Measurements from ENCODE around the gene CNTLN.
"Not testable (repeated sequence)": the region's sequence is repeated elsewhere in the genome, so short reads cannot be mapped to it uniquely, and the experiment has no call there.

The CNTLN gene

GRCh38 chr9:17339156-17339555, 204.3 kb downstream of the CNTLN start:
- H3K9ac ChIP-seq (ENCODE audit: low read depth in 1 of 2, low read length in 2 of 2) = no peak overlapping the region
- H3K36me3 ChIP-seq (ENCODE audit: control insufficient read depth in 1 of 2, insufficient read depth in 2 of 2, low read length in 2 of 2) = no peaks in the 10 kb centered on the region
- H3K4me3 ChIP-seq (ENCODE audit: low read depth in 1 of 2, low read length in 2 of 2) = no peak overlapping the region
- H3K27ac ChIP-seq (ENCODE audit: low read depth, low read length) = no peak overlapping the region
- no peaks in the 10 kb centered on the region for H3K4me1 ChIP-seq (ENCODE audit: control insufficient read depth in 1 of 2, insufficient read depth in 2 of 2, low read length in 2 of 2)
- H3K27me3 ChIP-seq (ENCODE audit: control insufficient read depth in 1 of 2, insufficient read depth in 2 of 2, low read length in 2 of 2) = no peaks in the 10 kb centered on the region
- H3K9me3 ChIP-seq (ENCODE audit: control insufficient read depth in 1 of 2, low read length in 2 of 2) = no peaks in the 10 kb centered on the region

- Histone ChIP-seq H3K27ac (ENCODE audit: low read depth, low read length) (no peak overlapping the region), H3K9ac (ENCODE audit: low read depth in 1 of 2, low read length in 2 of 2) (no peak overlapping the region), H3K27me3 (ENCODE audit: control insufficient read depth in 1 of 2, insufficient read depth in 2 of 2, low read length in 2 of 2) (no peaks in the 10 kb centered on the region), H3K4me3 (ENCODE audit: low read depth in 1 of 2, low read length in 2 of 2) (no peak overlapping the region), H3K36me3 (ENCODE audit: control insufficient read depth in 1 of 2, insufficient read depth in 2 of 2, low read length in 2 of 2) (no peaks in the 10 kb centered on the region), H3K9me3 (ENCODE audit: control insufficient read depth in 1 of 2, low read length in 2 of 2) (no peaks in the 10 kb centered on the region), H3K4me1 (ENCODE audit: control insufficient read depth in 1 of 2, insufficient read depth in 2 of 2, low read length in 2 of 2) (no peaks in the 10 kb centered on the region)
These were observed 207.9 kb downstream of the CNTLN start for GRCh38 chr9:17342696-17343095.

GRCh38 chr9:17349831-17350230, 215.0 kb downstream of the CNTLN start:
- Histone ChIP-seq H3K9ac (ENCODE audit: low read depth in 1 of 2, low read length in 2 of 2) (no peak overlapping the region), H3K9me3 (ENCODE audit: control insufficient read depth in 1 of 2, low read length in 2 of 2) (no peaks in the 10 kb centered on the region), H3K36me3 (ENCODE audit: control insufficient read depth in 1 of 2, insufficient read depth in 2 of 2, low read length in 2 of 2) (no peaks in the 10 kb centered on the region), H3K27me3 (ENCODE audit: control insufficient read depth in 1 of 2, insufficient read depth in 2 of 2, low read length in 2 of 2) (no peaks in the 10 kb centered on the region), H3K27ac (ENCODE audit: low read depth, low read length) (no peak overlapping the region), H3K4me1 (ENCODE audit: control insufficient read depth in 1 of 2, insufficient read depth in 2 of 2, low read length in 2 of 2) (no peaks in the 10 kb centered on the region), H3K4me3 (ENCODE audit: low read depth in 1 of 2, low read length in 2 of 2) (no peak overlapping the region)

- H3K4me1 ChIP-seq (ENCODE audit: control insufficient read depth in 1 of 2, insufficient read depth in 2 of 2, low read length in 2 of 2); H3K4me3 ChIP-seq (ENCODE audit: low read depth in 1 of 2, low read length in 2 of 2); H3K9me3 ChIP-seq (ENCODE audit: control insufficient read depth in 1 of 2, low read length in 2 of 2): not testable (repeated sequence)
These were observed 219.2 kb downstream of the CNTLN start for GRCh38 chr9:17354006-17354405.

GRCh38 chr9:17361378-17361777, 226.5 kb downstream of the CNTLN start:
- Histone ChIP-seq H3K9me3 (ENCODE audit: control insufficient read depth in 1 of 2, low read length in 2 of 2) (no peaks in the 10 kb centered on the region), H3K4me1 (ENCODE audit: control insufficient read depth in 1 of 2, insufficient read depth in 2 of 2, low read length in 2 of 2) (no peaks in the 10 kb centered on the region), H3K27ac (ENCODE audit: low read depth, low read length) (no peak overlapping the region), H3K36me3 (ENCODE audit: control insufficient read depth in 1 of 2, insufficient read depth in 2 of 2, low read length in 2 of 2) (no peaks in the 10 kb centered on the region), H3K27me3 (ENCODE audit: control insufficient read depth in 1 of 2, insufficient read depth in 2 of 2, low read length in 2 of 2) (no peaks in the 10 kb centered on the region), H3K9ac (ENCODE audit: low read depth in 1 of 2, low read length in 2 of 2) (no peak overlapping the region), H3K4me3 (ENCODE audit: low read depth in 1 of 2, low read length in 2 of 2) (no peak overlapping the region)

More at GRCh38 chr9:17354006-17354405, 219.2 kb downstream of the CNTLN start:
- H3K27ac ChIP-seq (ENCODE audit: low read depth, low read length); H3K36me3 ChIP-seq (ENCODE audit: control insufficient read depth in 1 of 2, insufficient read depth in 2 of 2, low read length in 2 of 2); H3K9ac ChIP-seq (ENCODE audit: low read depth in 1 of 2, low read length in 2 of 2); H3K27me3 ChIP-seq (ENCODE audit: control insufficient read depth in 1 of 2, insufficient read depth in 2 of 2, low read length in 2 of 2): not testable (repeated sequence)

- peaks cover 0 to 6% of the 10 kb centered on the region in 2 donors for H3K36me3 ChIP-seq (ENCODE audit: control insufficient read depth in 1 of 2, insufficient read depth in 2 of 2, low read length in 2 of 2)
- H3K4me3 ChIP-seq (ENCODE audit: low read depth in 1 of 2, low read length in 2 of 2) = no peak overlapping the region
- H3K27ac ChIP-seq (ENCODE audit: low read depth, low read length) = no peak overlapping the region
- H3K9me3 ChIP-seq (ENCODE audit: control insufficient read depth in 1 of 2, low read length in 2 of 2) = no peaks in the 10 kb centered on the region
- H3K9ac ChIP-seq (ENCODE audit: low read depth in 1 of 2, low read length in 2 of 2) = no peak overlapping the region
- no peaks in the 10 kb centered on the region for H3K27me3 ChIP-seq (ENCODE audit: control insufficient read depth in 1 of 2, insufficient read depth in 2 of 2, low read length in 2 of 2)
- no peaks in the 10 kb centered on the region for H3K4me1 ChIP-seq (ENCODE audit: control insufficient read depth in 1 of 2, insufficient read depth in 2 of 2, low read length in 2 of 2)
These were observed 232.2 kb downstream of the CNTLN start for GRCh38 chr9:17367035-17367434.

GRCh38 chr9:17380126-17380861, 245.5 kb downstream of the CNTLN start:
- no peak overlapping the region for H3K27ac ChIP-seq (ENCODE audit: low read depth, low read length)
- no peak overlapping the region for H3K9ac ChIP-seq (ENCODE audit: low read depth in 1 of 2, low read length in 2 of 2)
- H3K4me1 ChIP-seq (ENCODE audit: control insufficient read depth in 1 of 2, insufficient read depth in 2 of 2, low read length in 2 of 2) = no peaks in the 10 kb centered on the region
- no peaks in the 10 kb centered on the region for H3K27me3 ChIP-seq (ENCODE audit: control insufficient read depth in 1 of 2, insufficient read depth in 2 of 2, low read length in 2 of 2)
- H3K9me3 ChIP-seq (ENCODE audit: control insufficient read depth in 1 of 2, low read length in 2 of 2) = no peaks in the 10 kb centered on the region
- no peaks in the 10 kb centered on the region for H3K36me3 ChIP-seq (ENCODE audit: control insufficient read depth in 1 of 2, insufficient read depth in 2 of 2, low read length in 2 of 2)
- H3K4me3 ChIP-seq (ENCODE audit: low read depth in 1 of 2, low read length in 2 of 2) = no peak overlapping the region

- Histone ChIP-seq H3K9ac (ENCODE audit: low read depth in 1 of 2, low read length in 2 of 2) (no peak overlapping the region), H3K4me1 (ENCODE audit: control insufficient read depth in 1 of 2, insufficient read depth in 2 of 2, low read length in 2 of 2) (no peaks in the 10 kb centered on the region), H3K27me3 (ENCODE audit: control insufficient read depth in 1 of 2, insufficient read depth in 2 of 2, low read length in 2 of 2) (no peaks in the 10 kb centered on the region), H3K27ac (ENCODE audit: low read depth, low read length) (no peak overlapping the region), H3K4me3 (ENCODE audit: low read depth in 1 of 2, low read length in 2 of 2) (no peak overlapping the region), H3K9me3 (ENCODE audit: control insufficient read depth in 1 of 2, low read length in 2 of 2) (no peaks in the 10 kb centered on the region), H3K36me3 (ENCODE audit: control insufficient read depth in 1 of 2, insufficient read depth in 2 of 2, low read length in 2 of 2) (no peaks in the 10 kb centered on the region)
These were observed 252.7 kb downstream of the CNTLN start for GRCh38 chr9:17387565-17387964.

GRCh38 chr9:17389026-17389425, 254.2 kb downstream of the CNTLN start:
- Histone ChIP-seq H3K4me3 (ENCODE audit: low read depth in 1 of 2, low read length in 2 of 2) (no peak overlapping the region), H3K27ac (ENCODE audit: low read depth, low read length) (no peak overlapping the region), H3K27me3 (ENCODE audit: control insufficient read depth in 1 of 2, insufficient read depth in 2 of 2, low read length in 2 of 2) (no peaks in the 10 kb centered on the region), H3K4me1 (ENCODE audit: control insufficient read depth in 1 of 2, insufficient read depth in 2 of 2, low read length in 2 of 2) (no peaks in the 10 kb centered on the region), H3K9ac (ENCODE audit: low read depth in 1 of 2, low read length in 2 of 2) (no peak overlapping the region), H3K9me3 (ENCODE audit: control insufficient read depth in 1 of 2, low read length in 2 of 2) (no peaks in the 10 kb centered on the region), H3K36me3 (ENCODE audit: control insufficient read depth in 1 of 2, insufficient read depth in 2 of 2, low read length in 2 of 2) (no peaks in the 10 kb centered on the region)

GRCh38 chr9:17394881-17395510, 260.2 kb downstream of the CNTLN start:
- H3K36me3 ChIP-seq (ENCODE audit: control insufficient read depth in 1 of 2, insufficient read depth in 2 of 2, low read length in 2 of 2) = no peaks in the 10 kb centered on the region
- H3K27me3 ChIP-seq (ENCODE audit: control insufficient read depth in 1 of 2, insufficient read depth in 2 of 2, low read length in 2 of 2) = no peaks in the 10 kb centered on the region
- no peak overlapping the region for H3K9ac ChIP-seq (ENCODE audit: low read depth in 1 of 2, low read length in 2 of 2)
- H3K27ac ChIP-seq (ENCODE audit: low read depth, low read length) = no peak overlapping the region
- H3K9me3 ChIP-seq (ENCODE audit: control insufficient read depth in 1 of 2, low read length in 2 of 2) = no peaks in the 10 kb centered on the region
- no peaks in the 10 kb centered on the region for H3K4me1 ChIP-seq (ENCODE audit: control insufficient read depth in 1 of 2, insufficient read depth in 2 of 2, low read length in 2 of 2)
- H3K4me3 ChIP-seq (ENCODE audit: low read depth in 1 of 2, low read length in 2 of 2) = no peak overlapping the region

Data from duodenal mucosa (tissue), 2 donors.